Keratinocyte (primary cell): ENCODE data around the gene KANK2. TPM values are rescaled to one million over a fixed set of nuclear protein-coding genes. Genes with fewer than 3 reads are reported as not detected.
A peak's percentile ranks its signal among the peaks of the same experiment; 100 is the strongest.

ENCODE experiments used
- DNase-seq: peaks from one replicate; pipeline ENCODE4 v3.0.0-alpha.2; 2011; ENCODE audit warnings: low read depth, missing footprints, low spot score
- FAIRE-seq: peaks from 2 replicates; lab custom pipeline; 2011; peaks lifted over from hg19 to GRCh38; lab: Jason Lieb, UNC
- H2AFZ ChIP-seq: 2 replicates; pipeline ENCODE4 v1.6.0; 2012; ENCODE audit warnings: low read length, control low read depth, inconsistent platforms; ENCODE audit not compliant: control insufficient read depth
- H3K27ac ChIP-seq: 2 replicates; pipeline ENCODE4 v1.5.1; 2011; ENCODE audit warnings: low read length; ENCODE audit not compliant: control insufficient read depth, insufficient read depth
- H3K27me3 ChIP-seq: 3 replicates; pipeline ENCODE4 v1.6.0; 2011; ENCODE audit warnings: low read length; ENCODE audit not compliant: control insufficient read depth, insufficient read depth; ENCODE audit errors: extremely low read depth
- H3K36me3 ChIP-seq, 2 experiments: 2 replicates in 1 of 2; 3 replicates in 1 of 2; pipeline ENCODE4 v1.5.1; 2011; ENCODE audit warnings: low read length in 2 of 2, mild to moderate bottlenecking in 1 of 2; ENCODE audit not compliant: control insufficient read depth in 2 of 2, insufficient read depth in 2 of 2; ENCODE audit errors: extremely low read depth in 1 of 2
- H3K4me1 ChIP-seq: 3 replicates; pipeline ENCODE4 v1.5.1; 2011; ENCODE audit warnings: low read length; ENCODE audit not compliant: control insufficient read depth, insufficient read depth; ENCODE audit errors: extremely low read depth
- H3K4me2 ChIP-seq: 3 replicates; pipeline ENCODE4 v1.6.0; 2011; ENCODE audit warnings: low read depth, low read length; ENCODE audit not compliant: control insufficient read depth, insufficient read depth; ENCODE audit errors: extremely low read depth
- H3K4me3 ChIP-seq, 3 experiments: fragments of 200-600 bp in 1 of 3; sonication (generic) in 1 of 3; 2 replicates in 2 of 3; 3 replicates in 1 of 3; pipeline ENCODE4 v1.5.1; 2011 to 2016; ENCODE audit warnings: low read length in 3 of 3, mild to moderate bottlenecking in 3 of 3, control low read depth in 2 of 3, inconsistent platforms in 1 of 3, low read depth in 1 of 3, mixed read lengths in 1 of 3, mixed run types in 1 of 3, moderate library complexity in 1 of 3; ENCODE audit not compliant: control insufficient read depth in 2 of 3, insufficient read depth in 2 of 3; ENCODE audit errors: extremely low read depth in 1 of 3
- H3K79me2 ChIP-seq: 2 replicates; pipeline ENCODE4 v1.6.0; 2012; ENCODE audit warnings: low read length; ENCODE audit not compliant: control insufficient read depth, insufficient read depth
- H3K9ac ChIP-seq: 3 replicates; pipeline ENCODE4 v1.6.0; 2011; ENCODE audit warnings: low read length; ENCODE audit not compliant: control insufficient read depth, insufficient read depth; ENCODE audit errors: extremely low read depth
- H3K9me1 ChIP-seq: 3 replicates; pipeline ENCODE4 v1.6.0; 2011; ENCODE audit warnings: low read length; ENCODE audit not compliant: control insufficient read depth, insufficient read depth; ENCODE audit errors: extremely low read depth
- H3K9me3 ChIP-seq: 2 replicates; pipeline ENCODE4 v1.5.1; 2012; ENCODE audit warnings: low read depth, low read length; ENCODE audit not compliant: control insufficient read depth
- H4K20me1 ChIP-seq: 3 replicates; pipeline ENCODE4 v1.6.0; 2011; ENCODE audit warnings: low read length; ENCODE audit not compliant: control insufficient read depth, insufficient read depth; ENCODE audit errors: extremely low read depth
- EZH2 ChIP-seq: IDR thresholded peaks from one replicate; pipeline ENCODE4 v1.6.1; 2012; ENCODE audit warnings: inconsistent platforms, mild to moderate bottlenecking, low read length, moderate library complexity
- dilution Hi-C: fragments of 300-500 bp; cut with MboI; formaldehyde crosslinking; loops from one replicate; pipeline ENCODE4 v1.7.0; 2020; ENCODE audit warnings: low sequenced_read_pairs; ENCODE audit not compliant: extremely low pct_ligation_motif_present
- polyA plus RNA-seq, 5 experiments: library from polyadenylated mRNA; depleted of rRNA in 3 of 5; stranded (reverse) in 3 of 5; stranded (forward) in 1 of 5; unstranded in 1 of 5; fragments of >200 nt; gene quantifications; 1 replicate in 1 of 5; 2 replicates in 3 of 5; 3 replicates in 1 of 5; pipeline versions ENCODE4 v1.2.1 to v1.2.3, GENCODE V29; 2011 to 2012; ENCODE audit warnings: missing spikeins in 2 of 5, low read depth in 1 of 5, low replicate concordance in 1 of 5
- TF ChIP-seq, protein P1 (sequence below), 3 experiments: IDR thresholded peaks in 1 of 3; conservative IDR thresholded peaks in 1 of 3; optimal IDR thresholded peaks in 1 of 3; 2 replicates in 2 of 3; 3 replicates in 1 of 3; pipeline versions ENCODE3 to v1.5.1; 2011; ENCODE audit warnings: low read length in 3 of 3, mild to moderate bottlenecking in 3 of 3, moderate library complexity in 2 of 3, control low read depth in 1 of 3, inconsistent platforms in 1 of 3; ENCODE audit not compliant: insufficient read depth in 2 of 3; ENCODE audit errors: extremely low read depth in 1 of 3

KANK2 gene
- polyA plus RNA-seq, 1 donor (not counting 4 experiments of a cell fraction or from before 2014, with no cell fraction given): 2.8 TPM

DNA sequence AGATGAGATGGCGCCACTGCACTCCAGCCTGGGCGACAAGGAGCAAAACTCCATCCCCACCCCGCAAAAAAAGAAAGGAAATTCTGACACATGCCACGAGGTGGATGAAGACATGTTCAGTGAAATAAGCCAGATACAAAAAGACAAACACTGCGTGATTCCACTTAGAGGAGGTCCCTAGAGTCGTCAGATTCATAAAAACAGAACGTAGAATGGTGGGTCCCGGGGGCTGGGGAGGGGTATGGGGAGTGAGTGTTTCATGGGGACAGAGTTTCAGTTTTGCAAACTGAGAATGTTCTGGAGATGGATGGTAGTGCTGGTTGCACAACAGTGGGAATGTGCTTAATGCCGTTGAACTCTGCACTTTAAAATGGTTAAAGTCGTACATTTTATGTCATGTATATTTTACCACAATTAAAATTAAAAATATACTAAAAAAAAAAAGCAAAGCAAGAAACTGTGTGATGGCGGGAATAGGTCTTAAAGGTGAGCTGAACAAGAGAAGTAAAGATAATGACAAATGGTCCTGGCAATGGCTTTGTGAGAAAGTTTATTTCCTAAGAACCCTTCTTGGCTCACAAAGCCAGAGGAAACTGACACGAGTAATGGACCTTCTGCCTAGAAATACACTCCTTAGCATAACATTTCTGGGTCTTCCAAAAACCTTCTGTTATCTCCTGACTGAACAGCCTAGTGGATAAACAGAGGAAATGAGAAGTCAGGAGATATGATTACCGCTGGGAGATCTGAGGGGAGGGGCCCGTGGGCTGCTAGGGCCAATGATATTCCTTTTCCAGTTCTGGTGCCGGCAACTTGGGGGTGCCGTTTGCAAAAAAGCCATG is 37.5 kb downstream of the KANK2 start:
- no peaks in the 10 kb centered on the region for H3K27me3 ChIP-seq
- FAIRE-seq: no peak
- H3K9me1 ChIP-seq: no peaks in the 10 kb centered on the region
- no peak overlapping the region for H3K27ac ChIP-seq
- H3K9ac ChIP-seq: no peak overlapping the region
- H3K79me2 ChIP-seq: peaks cover 7% of the 10 kb centered on the region
- no peaks in the 10 kb centered on the region for H3K9me3 ChIP-seq
- H3K4me3 ChIP-seq: no peak overlapping the region
- no peak for DNase-seq
- H4K20me1 ChIP-seq: no peaks in the 10 kb centered on the region
- dilution Hi-C loops: no loop called here
- no peak overlapping the region for H2AFZ ChIP-seq
- H3K4me2 ChIP-seq: no peak overlapping the region
- no peaks in the 10 kb centered on the region for H3K36me3 ChIP-seq
- H3K4me1 ChIP-seq: peaks cover 12% of the 10 kb centered on the region
- TF ChIP-seq, protein P1, sequence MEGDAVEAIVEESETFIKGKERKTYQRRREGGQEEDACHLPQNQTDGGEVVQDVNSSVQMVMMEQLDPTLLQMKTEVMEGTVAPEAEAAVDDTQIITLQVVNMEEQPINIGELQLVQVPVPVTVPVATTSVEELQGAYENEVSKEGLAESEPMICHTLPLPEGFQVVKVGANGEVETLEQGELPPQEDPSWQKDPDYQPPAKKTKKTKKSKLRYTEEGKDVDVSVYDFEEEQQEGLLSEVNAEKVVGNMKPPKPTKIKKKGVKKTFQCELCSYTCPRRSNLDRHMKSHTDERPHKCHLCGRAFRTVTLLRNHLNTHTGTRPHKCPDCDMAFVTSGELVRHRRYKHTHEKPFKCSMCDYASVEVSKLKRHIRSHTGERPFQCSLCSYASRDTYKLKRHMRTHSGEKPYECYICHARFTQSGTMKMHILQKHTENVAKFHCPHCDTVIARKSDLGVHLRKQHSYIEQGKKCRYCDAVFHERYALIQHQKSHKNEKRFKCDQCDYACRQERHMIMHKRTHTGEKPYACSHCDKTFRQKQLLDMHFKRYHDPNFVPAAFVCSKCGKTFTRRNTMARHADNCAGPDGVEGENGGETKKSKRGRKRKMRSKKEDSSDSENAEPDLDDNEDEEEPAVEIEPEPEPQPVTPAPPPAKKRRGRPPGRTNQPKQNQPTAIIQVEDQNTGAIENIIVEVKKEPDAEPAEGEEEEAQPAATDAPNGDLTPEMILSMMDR (optimal IDR thresholded peaks at IDR 0.05 in 1 of 3, IDR thresholded peaks at IDR 0.05 in 1 of 3, conservative IDR thresholded peaks at IDR 0.05 in 1 of 3; ENCODE audit: extremely low read depth in 1 of 3, insufficient read depth in 2 of 3, low read length in 3 of 3): no peak
- TF ChIP-seq EZH2: no peak

DNA sequence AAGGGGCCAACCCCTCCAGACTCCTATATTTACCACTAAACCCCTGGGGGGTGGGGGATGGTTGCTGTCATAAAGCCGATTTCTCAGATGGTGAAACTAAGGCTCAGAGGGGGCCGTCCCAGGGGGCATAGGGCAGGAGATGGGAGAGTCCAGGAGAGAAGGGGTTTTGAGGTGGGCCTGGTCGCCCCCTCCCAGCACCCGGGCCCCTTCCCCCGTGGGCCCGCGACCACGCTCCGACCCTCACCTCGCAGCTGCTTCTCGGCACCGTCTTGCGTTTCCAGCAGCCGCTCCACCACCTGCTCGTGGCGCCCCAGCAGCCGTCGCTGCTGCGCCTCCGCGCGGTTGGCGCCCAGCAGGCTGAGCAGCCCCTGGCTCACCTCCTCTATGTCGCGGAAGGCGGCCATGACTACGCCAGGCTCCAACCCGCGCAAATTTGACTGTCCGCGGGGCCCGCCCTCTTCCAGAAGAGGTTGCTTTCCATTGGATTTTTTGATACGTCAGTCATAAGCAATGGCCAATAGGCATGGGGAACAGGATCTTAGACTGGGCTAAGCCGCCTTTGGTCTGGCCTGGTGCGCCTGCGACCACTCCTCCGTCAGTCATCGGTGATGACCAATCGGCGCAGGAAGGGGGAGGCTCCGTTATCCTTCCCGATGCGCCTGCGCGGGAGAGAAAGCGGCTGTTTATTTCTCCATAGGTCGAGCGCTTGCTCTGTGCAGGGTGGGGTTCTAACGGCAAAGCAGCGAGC is 41.8 kb downstream of the KANK2 start, which contains the start of gene SPC24:
SPC24 (minus strand) TSS at position 410 of the 748 bp plus-strand sequence; CDS start at position 404, 6 bp downstream.
- DNase-seq (peak; percentile 92), FAIRE-seq (peak; percentile 89)
- Histone ChIP-seq H3K4me1 (peaks cover 29% of the 10 kb centered on the region), H3K9ac (peak within 1 kb of the TSS; percentile 81), H3K79me2 (peaks cover 25% of the 10 kb centered on the region), H3K4me2 (peak within 1 kb of the TSS; percentile 86), H3K27me3 (no peaks in the 10 kb centered on the region), H3K36me3 (no peaks in the 10 kb centered on the region), H3K9me3 (no peaks in the 10 kb centered on the region), H3K9me1 (no peaks in the 10 kb centered on the region), H3K4me3 (peak within 1 kb of the TSS; percentile 71 to 85 (median 84)), H2AFZ (peak within 1 kb of the TSS; percentile 93), H3K27ac (peak within 1 kb of the TSS; percentile 60), H4K20me1 (no peaks in the 10 kb centered on the region)
- TF ChIP-seq, protein P1 (optimal IDR thresholded peaks at IDR 0.05 in 1 of 3, IDR thresholded peaks at IDR 0.05 in 1 of 3, conservative IDR thresholded peaks at IDR 0.05 in 1 of 3; ENCODE audit: extremely low read depth in 1 of 3, insufficient read depth in 2 of 3, low read length in 3 of 3): no peak
- no peak for TF ChIP-seq EZH2
- dilution Hi-C loops: no loop called here
